Loucy (cell line): ENCODE measurements around the gene ZNF398.

Experiments used
- CTCF ChIP-seq: fragments of 200-600 bp; sonication (generic); conservative IDR thresholded peaks from 2 replicates; pipeline ENCODE4 v1.5.1; 2014; ENCODE audit warnings: mild to moderate bottlenecking, antibody characterized with exemption, low read length
- EZH2phosphoT487 ChIP-seq: fragments of 200-600 bp; IDR thresholded peaks from 2 replicates; pipeline ENCODE4 v1.6.1; 2018; ENCODE audit warnings: antibody characterized with exemption, mild to moderate bottlenecking, moderate library complexity, borderline replicate concordance

GRCh38 chr7:149202831-149203231 is 55.6 kb downstream of the ZNF398 start:
- TF ChIP-seq CTCF, result no peak
- TF ChIP-seq EZH2phosphoT487, result no peak
